ENCODE results near the gene C4orf50.

DNA sequence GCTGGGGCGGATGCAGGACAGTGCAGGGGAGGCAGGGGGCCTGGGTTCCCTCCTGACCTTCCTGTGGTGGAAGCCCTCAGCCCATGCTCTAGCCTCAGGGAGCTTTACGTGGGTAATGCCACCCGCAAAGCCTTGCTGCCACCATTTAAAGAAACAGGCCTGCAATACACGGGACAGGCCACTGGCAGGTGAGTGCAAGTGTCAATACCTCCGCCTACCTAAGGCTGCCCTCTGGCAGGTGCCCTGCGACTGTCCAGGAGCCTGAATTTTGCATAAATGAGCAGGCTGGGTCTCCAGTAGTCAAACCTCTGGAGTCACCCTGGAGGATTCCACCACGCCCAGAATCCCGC lies 131.2 kb downstream of the C4orf50 start:
- TF ChIP-seq POLR2AphosphoS5 (IDR thresholded peaks at IDR 0.05) (no peak), CTCF (IDR thresholded peaks at IDR 0.05) (no peak), POLR2A (IDR thresholded peaks at IDR 0.05) (no peak)

Data from sigmoid colon (tissue), 4 donors.